ENCODE results near the gene UBR3.
"Not testable (repeated sequence)": the region's sequence is repeated elsewhere in the genome, so short reads cannot be mapped to it uniquely, and the experiment has no call there.

The UBR3 gene

DNA sequence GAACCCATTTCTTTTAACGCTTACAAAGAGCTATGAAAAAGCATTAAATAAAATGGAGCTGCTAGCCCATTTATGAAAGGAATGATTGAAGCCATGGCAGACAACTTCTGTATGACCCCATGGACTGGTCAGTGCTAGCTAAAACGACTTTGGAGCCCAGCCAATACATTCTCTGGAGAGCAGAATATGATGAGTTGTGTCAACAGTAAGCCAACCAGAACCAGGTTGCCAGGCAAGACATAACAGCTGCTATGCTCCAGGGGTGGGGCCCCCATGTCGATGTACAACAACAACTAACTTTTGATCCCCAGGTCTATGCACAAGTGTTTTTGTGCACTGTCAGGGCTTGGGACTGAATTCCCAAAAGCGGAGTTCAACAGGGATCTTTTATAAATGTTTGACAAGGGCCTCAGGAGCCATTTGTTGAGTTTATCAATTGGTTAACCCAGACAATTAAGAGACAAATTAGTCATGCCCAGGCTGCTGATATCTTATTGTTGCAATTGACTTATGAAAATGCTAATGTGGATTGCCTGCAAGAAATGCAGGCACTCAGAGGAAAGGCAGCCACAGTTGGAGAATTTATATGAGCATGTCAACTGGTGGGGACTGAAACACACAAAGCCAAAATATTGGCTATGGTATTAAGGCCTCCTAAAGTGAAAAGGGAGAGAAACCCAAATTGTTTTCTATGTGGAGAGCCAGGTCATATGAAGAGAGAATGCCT is 286.1 kb downstream of the UBR3 start:
- DNase-seq (ENCODE audit: low read depth in 3 of 3): no peak

DNA sequence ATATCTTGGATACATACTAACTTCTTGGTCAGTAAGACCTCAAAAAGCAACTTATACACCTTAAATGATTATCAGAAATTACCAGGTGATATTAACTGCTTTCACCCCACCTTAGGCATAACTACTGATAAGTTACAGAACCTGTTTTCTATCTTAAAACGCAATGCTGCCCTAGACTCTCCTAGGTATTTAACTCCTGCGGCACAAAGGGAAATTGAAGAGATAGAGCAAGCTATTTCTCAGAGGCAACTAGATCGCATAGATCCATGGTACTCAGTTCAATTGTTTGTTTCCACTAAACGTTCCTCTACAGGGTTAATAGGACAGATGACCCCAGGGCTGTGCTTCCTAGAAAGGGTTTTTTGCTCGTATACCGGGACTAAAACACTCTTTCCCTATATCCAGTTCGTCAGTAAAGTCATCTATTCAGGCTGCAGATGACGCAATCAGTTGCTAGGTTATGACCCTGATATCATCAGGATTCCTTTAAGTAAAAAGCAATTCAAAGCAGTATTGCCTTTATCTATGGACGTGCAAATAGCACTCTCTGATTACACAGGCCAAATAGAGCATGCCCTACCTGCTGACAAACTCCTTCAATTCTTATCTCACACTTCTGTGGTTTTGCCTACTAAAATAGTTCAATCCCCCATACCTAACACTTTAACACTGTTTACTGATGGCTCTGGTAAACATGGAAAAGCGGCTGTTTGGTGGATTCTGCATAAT is 288.4 kb downstream of the UBR3 start:
- DNase-seq (ENCODE audit: low read depth in 3 of 3): no peak

DNA sequence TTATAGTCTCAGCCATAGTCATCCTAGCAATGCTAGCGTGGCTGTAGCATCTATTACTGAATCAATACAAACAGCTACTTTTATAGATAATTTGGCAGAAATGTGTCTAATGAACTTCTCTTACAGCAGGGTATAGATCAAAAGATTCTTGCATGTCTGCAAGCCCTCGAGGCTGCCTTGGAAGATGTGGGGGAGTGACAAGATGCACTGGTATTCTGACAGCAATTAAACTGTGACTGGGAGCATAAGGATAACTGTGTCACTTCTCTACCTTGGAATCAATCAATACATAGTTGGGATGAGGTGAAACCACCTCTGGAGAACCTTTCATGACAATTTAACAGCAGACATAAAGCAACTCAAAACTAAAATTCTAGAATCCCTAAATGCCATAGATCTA is 291.4 kb downstream of the UBR3 start:
- no peak for DNase-seq (ENCODE audit: low read depth in 3 of 3)

DNA sequence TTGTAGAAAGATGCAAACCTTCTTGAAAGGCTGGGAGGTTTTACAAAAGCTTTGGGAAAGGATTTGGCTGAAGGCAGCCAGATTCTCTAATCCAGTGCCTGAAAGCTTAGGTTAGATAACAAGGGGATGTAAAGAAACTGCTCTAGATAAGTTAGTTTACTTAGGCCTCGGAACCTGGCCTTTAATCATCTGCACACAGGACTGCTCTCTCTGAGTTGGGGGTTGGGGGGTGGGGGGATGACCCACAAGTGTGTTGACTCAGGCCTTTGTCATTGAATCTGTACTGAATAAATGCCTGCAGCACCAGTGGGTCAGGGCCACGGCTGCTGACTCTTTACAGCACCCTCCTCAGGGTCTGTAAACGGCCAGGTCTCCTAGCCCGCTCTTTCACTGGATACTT is 292.1 kb downstream of the UBR3 start:
- not testable (repeated sequence) for DNase-seq (ENCODE audit: low read depth in 3 of 3)

DNA sequence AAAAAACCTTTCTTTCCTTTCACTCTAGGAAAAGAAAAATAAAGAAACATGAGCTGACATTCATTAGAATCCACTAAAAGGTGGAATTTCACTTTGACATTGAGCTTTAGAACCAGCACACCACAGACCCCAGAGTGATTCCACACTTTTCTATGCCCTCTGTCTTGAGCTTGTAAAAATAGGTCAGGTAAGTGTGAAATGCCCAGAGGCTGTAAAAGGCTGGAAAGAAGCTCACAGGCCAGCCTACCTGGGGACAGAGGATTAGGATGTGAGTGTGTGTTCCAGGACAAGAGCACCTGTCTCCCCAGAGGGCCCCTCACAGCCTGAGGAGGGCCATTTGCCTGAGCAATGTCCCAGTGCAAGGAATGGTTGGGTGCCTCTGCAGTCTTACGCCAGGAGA is 294.4 kb downstream of the UBR3 start:
- DNase-seq (ENCODE audit: low read depth in 3 of 3): no peak

DNA sequence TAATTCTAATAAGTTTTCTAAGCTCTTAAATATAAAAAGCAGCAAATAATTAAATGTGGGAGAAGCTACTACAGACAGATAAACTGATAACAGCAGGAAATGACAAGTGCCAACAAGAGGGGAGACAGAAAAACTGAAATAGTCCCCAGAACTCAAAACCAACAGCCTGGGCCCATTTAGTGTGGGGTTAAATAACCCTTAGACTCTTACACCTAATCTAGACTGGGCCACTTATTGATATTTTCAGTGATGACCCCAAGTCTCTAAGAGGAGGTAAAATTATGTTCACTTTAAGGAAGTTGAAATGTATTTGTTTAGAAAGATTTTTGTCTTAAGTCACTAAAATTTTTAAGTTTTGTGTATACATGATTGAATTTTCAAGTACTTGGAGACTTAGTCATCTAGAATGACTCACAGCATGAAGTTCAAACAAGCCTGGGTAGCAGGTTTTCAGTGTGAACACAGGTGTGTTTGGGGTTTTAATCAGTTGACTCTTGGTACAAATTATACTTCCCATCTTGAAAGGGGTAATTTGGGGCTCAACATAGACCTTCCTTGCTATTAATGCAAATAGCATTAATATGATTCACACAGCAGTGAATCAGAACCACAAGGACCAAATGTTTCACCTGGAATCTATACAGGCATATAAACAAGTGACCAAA is 295.8 kb downstream of the UBR3 start:
- DNase-seq (ENCODE audit: low read depth in 3 of 3): no peak

DNA sequence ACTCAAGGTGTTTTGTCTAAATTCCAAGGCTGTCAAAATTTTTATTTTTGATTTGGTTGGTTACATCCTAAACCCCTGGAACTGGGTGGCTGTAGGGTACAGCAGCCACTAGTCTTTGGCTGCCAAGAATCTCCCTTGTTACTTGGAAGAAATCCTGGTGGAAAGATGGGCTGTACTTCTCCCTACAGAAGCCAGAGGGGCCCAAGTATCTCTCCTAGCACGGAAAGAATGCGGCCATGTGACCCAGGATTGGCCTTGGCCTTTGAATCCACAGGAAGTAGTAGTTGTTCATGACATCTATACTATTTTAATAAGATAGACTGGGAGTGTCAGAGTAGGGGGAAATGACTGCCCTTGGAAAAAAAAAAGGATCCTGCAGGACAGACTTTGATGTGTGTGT is 296.3 kb downstream of the UBR3 start:
- DNase-seq (ENCODE audit: low read depth in 3 of 3): no peak

DNA sequence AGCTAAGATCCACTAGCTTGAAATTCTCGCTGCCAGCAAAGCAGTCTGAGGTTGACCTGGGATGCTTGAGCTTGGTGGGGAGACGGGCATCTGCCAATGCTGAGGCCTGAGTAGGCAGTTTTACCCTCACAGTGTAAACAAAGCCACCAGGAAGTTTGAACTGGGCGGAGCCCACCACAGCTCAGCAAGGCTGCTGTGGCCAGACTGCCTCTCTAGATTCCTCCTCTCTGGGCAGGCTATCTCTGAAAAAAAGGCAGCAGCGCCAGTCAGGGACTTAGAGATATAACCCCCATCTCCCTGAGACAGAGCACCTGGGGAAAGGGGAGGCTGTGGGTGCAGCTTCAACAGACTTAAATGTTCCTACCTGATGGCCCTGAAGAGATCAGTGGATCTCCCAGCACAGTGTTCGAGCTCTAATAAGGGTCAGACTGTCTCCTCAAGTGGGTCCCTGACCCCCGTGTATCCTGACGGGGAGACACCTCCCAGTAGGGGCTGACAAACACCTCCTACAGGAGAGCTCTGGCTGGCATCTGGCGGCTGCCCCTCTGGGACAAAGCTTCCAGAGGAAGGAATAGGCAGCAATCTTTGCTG is 299.0 kb downstream of the UBR3 start:
- DNase-seq (ENCODE audit: low read depth in 3 of 3): not testable (repeated sequence)

Measured in stimulated activated CD4-positive, alpha-beta T cell treated with anti-CD3 and anti-CD28 coated beads, TNF-alpha, amount 100 ng/mL, for 48 hours (primary cell).